Ishikawa (cell line): ENCODE measurements around the gene HOXA5.
A peak's percentile ranks its signal among the peaks of the same experiment; 100 is the strongest.

ENCODE experiments used
- CEBPB ChIP-seq: IDR thresholded peaks from 2 replicates; pipeline ENCODE4 v1.6.1; 2012
- CREB1 ChIP-seq: IDR thresholded peaks from 2 replicates; pipeline ENCODE4 v1.6.1; 2012; ENCODE audit warnings: low read depth
- EGR1 ChIP-seq: IDR thresholded peaks from 2 replicates; pipeline ENCODE4 v1.6.1; 2012
- EP300 ChIP-seq: IDR thresholded peaks from 2 replicates; pipeline ENCODE4 v1.6.1; 2012; ENCODE audit warnings: borderline replicate concordance
- FOXM1 ChIP-seq: IDR thresholded peaks from 2 replicates; pipeline ENCODE4 v1.6.1; 2012; ENCODE audit warnings: low read depth, borderline replicate concordance
- NFIC ChIP-seq: IDR thresholded peaks from 2 replicates; pipeline ENCODE4 v1.6.1; 2012
- RAD21 ChIP-seq: IDR thresholded peaks from 2 replicates; pipeline ENCODE4 v1.6.1; 2012; ENCODE audit warnings: low read depth
- TAF1 ChIP-seq: IDR thresholded peaks from 2 replicates; pipeline ENCODE4 v1.6.1; 2012; ENCODE audit warnings: low read depth, mild to moderate bottlenecking
- TCF12 ChIP-seq: IDR thresholded peaks from 2 replicates; pipeline ENCODE4 v1.6.1; 2012; ENCODE audit warnings: low read depth
- TEAD4 ChIP-seq: IDR thresholded peaks from 2 replicates; pipeline ENCODE4 v1.6.1; 2012
- YY1 ChIP-seq: IDR thresholded peaks from 2 replicates; pipeline ENCODE4 v1.6.1; 2012; ENCODE audit warnings: low read depth
- ZBTB7A ChIP-seq: IDR thresholded peaks from 2 replicates; pipeline ENCODE4 v1.6.1; 2012; ENCODE audit warnings: low read depth
- TF ChIP-seq, protein P1 (sequence below): IDR thresholded peaks from 2 replicates; pipeline ENCODE4 v1.6.1; 2012
- TF ChIP-seq, protein P2 (sequence below): IDR thresholded peaks from 2 replicates; pipeline ENCODE4 v1.6.1; 2012
- TF ChIP-seq, protein P3 (sequence below): IDR thresholded peaks from 2 replicates; pipeline ENCODE4 v1.6.1; 2012; ENCODE audit warnings: low read depth, mild to moderate bottlenecking

The HOXA5 gene

DNA sequence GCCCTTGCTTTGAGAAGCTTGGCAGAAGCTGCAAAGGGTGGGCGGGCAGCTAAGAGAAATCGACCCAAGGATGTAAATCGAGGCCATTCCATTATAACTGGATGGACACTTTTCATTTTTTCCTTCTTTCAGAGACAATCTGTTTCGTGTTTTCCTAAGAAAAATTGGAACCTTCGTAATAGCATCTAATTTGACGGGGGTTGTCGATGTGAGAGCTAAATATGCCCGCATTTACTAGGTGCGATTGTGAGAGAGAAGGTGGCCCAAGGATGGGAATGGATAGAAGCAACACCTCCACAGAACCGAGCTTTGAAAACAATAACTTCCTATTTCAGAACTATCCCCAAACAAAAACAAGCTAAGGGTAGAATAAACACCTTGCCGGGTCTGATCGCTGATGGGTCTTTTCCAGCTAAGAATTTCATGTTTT is 12.1 kb downstream of the HOXA5 start:
- no peak for TF ChIP-seq TEAD4
- no peak for TF ChIP-seq NFIC
- no peak for TF ChIP-seq EGR1
- TF ChIP-seq CREB1: no peak
- TF ChIP-seq ZBTB7A: no peak
- TF ChIP-seq, protein P1, sequence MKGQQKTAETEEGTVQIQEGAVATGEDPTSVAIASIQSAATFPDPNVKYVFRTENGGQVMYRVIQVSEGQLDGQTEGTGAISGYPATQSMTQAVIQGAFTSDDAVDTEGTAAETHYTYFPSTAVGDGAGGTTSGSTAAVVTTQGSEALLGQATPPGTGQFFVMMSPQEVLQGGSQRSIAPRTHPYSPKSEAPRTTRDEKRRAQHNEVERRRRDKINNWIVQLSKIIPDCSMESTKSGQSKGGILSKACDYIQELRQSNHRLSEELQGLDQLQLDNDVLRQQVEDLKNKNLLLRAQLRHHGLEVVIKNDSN: no peak
- TF ChIP-seq RAD21: no peak
- TF ChIP-seq CEBPB: no peak
- TF ChIP-seq, protein P2, sequence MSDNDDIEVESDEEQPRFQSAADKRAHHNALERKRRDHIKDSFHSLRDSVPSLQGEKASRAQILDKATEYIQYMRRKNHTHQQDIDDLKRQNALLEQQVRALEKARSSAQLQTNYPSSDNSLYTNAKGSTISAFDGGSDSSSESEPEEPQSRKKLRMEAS: no peak
- no peak for TF ChIP-seq TAF1
- no peak for TF ChIP-seq FOXM1
- TF ChIP-seq EP300: no peak
- no peak for TF ChIP-seq TCF12
- TF ChIP-seq YY1: no peak
- TF ChIP-seq, protein P3, sequence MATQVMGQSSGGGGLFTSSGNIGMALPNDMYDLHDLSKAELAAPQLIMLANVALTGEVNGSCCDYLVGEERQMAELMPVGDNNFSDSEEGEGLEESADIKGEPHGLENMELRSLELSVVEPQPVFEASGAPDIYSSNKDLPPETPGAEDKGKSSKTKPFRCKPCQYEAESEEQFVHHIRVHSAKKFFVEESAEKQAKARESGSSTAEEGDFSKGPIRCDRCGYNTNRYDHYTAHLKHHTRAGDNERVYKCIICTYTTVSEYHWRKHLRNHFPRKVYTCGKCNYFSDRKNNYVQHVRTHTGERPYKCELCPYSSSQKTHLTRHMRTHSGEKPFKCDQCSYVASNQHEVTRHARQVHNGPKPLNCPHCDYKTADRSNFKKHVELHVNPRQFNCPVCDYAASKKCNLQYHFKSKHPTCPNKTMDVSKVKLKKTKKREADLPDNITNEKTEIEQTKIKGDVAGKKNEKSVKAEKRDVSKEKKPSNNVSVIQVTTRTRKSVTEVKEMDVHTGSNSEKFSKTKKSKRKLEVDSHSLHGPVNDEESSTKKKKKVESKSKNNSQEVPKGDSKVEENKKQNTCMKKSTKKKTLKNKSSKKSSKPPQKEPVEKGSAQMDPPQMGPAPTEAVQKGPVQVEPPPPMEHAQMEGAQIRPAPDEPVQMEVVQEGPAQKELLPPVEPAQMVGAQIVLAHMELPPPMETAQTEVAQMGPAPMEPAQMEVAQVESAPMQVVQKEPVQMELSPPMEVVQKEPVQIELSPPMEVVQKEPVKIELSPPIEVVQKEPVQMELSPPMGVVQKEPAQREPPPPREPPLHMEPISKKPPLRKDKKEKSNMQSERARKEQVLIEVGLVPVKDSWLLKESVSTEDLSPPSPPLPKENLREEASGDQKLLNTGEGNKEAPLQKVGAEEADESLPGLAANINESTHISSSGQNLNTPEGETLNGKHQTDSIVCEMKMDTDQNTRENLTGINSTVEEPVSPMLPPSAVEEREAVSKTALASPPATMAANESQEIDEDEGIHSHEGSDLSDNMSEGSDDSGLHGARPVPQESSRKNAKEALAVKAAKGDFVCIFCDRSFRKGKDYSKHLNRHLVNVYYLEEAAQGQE: no peak

DNA sequence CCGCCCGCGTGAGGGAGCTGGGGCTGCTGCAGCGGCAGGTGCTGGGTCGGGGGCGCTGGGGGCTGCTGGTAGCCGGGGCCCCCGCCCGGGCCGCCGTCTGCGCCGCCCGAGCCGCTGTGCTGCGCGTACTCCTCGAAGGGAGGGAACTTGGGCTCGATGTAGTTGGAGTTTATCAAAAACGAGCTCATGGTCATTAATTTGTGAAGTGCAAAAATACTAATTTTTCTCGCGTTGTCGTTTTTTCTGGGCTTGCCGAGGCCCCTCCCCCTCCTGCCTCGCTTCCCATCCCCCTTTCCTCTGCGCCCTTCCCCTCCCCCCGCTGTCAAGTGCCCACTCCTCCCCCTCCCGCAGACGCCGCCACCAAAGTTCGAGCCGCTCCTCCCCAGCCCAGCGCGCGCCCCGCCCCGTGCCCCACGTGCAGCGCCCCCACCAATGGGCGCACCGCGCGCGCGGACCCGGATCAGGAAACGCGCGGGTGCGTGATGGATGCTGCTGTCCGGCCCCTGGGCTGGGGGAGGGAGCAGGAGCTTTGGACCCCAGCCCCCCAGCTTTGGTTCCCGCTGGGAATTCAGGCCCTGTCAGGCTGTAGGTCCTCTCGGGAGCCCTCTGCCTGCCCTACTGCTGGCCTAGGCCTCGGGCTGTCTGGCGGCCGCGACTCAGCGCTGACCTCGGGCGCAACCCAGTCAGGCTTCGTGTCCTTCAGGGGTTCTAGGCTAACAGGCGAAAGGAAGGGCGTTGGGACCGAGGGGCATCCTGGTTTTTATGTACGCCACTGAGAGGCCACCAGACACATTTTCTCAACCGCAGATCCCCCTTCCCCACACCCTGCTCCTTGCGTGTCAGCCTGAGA is 12.7 kb downstream of the HOXA5 start, which contains the start of gene HOXA4:
TSS of gene HOXA4 (minus strand) at position 218 of the 850 bp plus-strand sequence. CDS start at position 194, 24 bp downstream.
- TF ChIP-seq ZBTB7A: no peak
- TF ChIP-seq, protein P1: peak; percentile 97
- peak; percentile 58; the same call in 1 of the 2 replicates for TF ChIP-seq TCF12
- 0 out of 2 replicates have a peak, but pooled peaks have one; percentile 52 for TF ChIP-seq TAF1
- TF ChIP-seq EGR1: no peak
- no peak for TF ChIP-seq CEBPB
- no peak; the same call in 1 of the 2 replicates for TF ChIP-seq EP300
- no peak for TF ChIP-seq RAD21
- no peak for TF ChIP-seq TEAD4
- no peak for TF ChIP-seq NFIC
- TF ChIP-seq YY1: no peak
- TF ChIP-seq, protein P3: no peak
- no peak for TF ChIP-seq CREB1
- TF ChIP-seq, protein P2: peak; percentile 56
- TF ChIP-seq FOXM1: no peak

DNA sequence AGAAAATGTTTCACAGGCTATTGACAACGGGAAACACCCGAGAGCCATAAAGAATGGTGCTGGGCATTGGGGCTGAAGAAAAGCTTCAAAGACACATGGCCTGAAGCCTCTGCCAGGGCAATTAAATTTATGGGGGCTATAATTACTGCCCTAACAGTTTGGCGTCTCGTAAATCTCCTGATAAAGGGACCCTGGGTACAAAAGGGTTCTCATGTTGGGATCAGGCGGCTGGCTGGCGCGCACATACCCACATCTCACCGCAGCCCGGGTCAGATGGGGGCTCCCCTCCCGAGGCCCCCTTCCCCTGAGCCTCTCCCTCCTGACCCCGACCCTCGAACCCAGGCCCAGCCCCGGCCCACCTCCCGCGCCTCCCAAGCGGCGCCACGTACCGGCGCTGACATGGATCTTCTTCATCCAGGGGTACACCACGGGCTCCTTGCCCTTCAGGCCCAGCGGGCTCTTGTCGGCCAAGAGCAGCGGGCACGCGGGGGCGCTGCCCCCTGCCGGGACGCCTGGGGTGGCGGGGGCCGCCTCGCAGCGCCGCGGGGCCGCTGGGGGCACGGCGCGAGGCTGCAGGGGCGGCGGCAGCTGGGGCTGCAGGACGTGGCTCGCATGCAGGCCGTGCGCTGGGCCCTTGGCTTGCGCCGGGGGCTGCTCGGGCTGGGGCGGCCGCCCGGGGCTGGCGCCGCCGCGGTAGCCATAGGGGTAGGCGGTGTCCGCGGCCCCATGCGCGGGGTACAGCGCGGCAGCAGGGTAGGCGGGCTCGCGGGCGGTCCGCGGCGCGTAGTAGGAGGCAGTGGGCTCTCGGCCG is 13.5 kb downstream of the HOXA5 start:
- TF ChIP-seq, protein P1: no peak
- TF ChIP-seq TCF12: no peak
- TF ChIP-seq ZBTB7A: 0 out of 2 replicates have a peak, but pooled peaks have one; percentile 25
- TF ChIP-seq YY1: no peak

DNA sequence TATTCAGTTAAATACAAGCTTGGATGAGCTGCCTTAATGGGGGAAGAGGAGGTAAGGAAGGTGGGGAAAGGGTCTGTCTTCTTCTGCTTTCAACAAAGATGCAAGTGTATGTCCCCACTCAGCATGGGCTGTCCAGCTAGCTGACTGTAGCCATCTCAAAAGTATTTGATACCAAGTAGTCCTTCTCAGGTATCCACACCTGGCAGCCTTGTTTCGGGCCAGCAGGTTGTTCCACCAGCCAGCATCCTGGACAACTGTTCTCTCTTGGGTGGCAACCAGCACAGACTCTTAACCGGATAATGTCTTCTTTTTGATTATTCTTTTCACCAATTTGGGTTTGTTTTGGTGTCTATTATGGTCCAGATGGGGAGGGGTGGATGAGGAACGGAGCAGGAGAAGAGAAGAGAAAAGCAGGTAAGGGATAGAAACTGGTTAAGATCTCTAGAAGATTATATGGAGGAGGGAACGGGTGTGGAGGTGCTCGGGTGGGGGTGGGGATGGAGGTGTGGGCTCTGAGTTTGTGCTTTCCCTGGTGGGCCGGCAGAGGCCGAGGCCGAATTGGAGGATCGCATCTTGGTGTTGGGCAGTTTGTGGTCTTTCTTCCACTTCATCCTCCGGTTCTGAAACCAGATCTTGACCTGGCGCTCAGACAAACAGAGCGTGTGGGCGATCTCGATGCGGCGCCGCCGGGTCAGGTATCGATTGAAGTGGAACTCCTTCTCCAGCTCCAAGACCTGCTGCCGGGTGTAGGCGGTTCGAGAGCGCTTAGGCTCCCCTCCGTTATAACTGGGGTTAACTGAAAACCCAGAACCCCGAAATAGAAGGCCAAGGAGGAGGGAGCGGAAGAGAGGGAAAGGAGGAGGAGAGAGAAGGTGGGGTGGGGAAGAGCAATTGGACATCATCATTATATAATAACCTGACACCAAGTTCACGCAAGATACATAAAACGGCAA is 14.4 kb downstream of the HOXA5 start:
- no peak for TF ChIP-seq TCF12
